AG04450 (cell line): ENCODE data around the gene MYH11. TPM values are rescaled to one million over a fixed set of nuclear protein-coding genes. Genes with fewer than 3 reads are reported as not detected.

Source experiments
- CTCF ChIA-PET: fragments of 300-600, 350-600 bp; formaldehyde crosslinking; extraction: SDS; loops from one replicate; lab custom pipeline; 2022; ENCODE audit warnings: antibody characterized with exemption, inconsistent platforms; lab: Charles Lee
- POLR2A ChIA-PET: fragments of 350-600 bp; formaldehyde crosslinking; extraction: SDS; loops from one replicate; lab custom pipeline; 2021; ENCODE audit warnings: antibody characterized with exemption, inconsistent platforms; lab: Yijun Ruan, JAX
- DNase-seq: peaks from one replicate; pipeline ENCODE4 v3.0.0-alpha.2; 2011; ENCODE audit warnings: low read depth, low spot score
- H3K27ac ChIP-seq: one replicate; pipeline ENCODE4 v1.5.1; 2012; ENCODE audit warnings: low read depth, low read length, control low read depth
- H3K27me3 ChIP-seq: one replicate; pipeline ENCODE4 v1.6.0; 2012; ENCODE audit warnings: low read length; ENCODE audit not compliant: control insufficient read depth, insufficient read depth
- H3K4me3 ChIP-seq: 2 replicates; pipeline ENCODE4 v1.5.1; 2011; ENCODE audit warnings: mild to moderate bottlenecking, low read depth, low read length, control low read depth
- H3K9me3 ChIP-seq: 2 replicates; pipeline ENCODE4 v1.5.1; 2012; ENCODE audit warnings: low read length; ENCODE audit not compliant: control insufficient read depth, insufficient read depth
- polyA plus RNA-seq: library from polyadenylated mRNA; depleted of rRNA; stranded (reverse); fragments of >200 nt; gene quantifications from 2 replicates; pipeline ENCODE4 v1.2.3, GENCODE V29; 2011
- TF ChIP-seq, protein P1 (sequence below): IDR thresholded peaks from 2 replicates; pipeline ENCODE4 v1.5.1; 2011; ENCODE audit warnings: low read depth, low read length, control low read depth, inconsistent platforms

Gene MYH11
- polyA plus RNA-seq, 1 experiment, result 0.20 TPM

DNA sequence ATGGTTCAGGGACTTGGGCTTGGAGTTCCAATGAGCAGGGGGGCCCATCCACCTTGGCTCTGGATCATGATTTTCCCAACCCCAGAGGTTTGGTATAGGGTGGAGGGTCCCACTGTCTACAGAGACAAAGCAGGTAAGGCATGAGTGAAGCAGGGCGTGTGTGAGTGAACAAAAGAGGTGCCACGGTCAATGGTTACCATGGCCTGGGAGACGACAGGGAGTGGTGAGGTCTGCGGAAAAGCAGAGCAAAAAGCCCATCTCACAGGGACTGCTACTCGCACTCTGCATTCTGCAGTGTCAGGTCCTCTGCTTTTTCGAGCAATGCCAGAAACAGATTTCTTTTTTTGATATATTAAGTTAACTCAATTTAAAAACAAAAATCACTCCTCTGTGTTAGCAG is 24.6 kb downstream of the MYH11 start:
- TF ChIP-seq, protein P1, sequence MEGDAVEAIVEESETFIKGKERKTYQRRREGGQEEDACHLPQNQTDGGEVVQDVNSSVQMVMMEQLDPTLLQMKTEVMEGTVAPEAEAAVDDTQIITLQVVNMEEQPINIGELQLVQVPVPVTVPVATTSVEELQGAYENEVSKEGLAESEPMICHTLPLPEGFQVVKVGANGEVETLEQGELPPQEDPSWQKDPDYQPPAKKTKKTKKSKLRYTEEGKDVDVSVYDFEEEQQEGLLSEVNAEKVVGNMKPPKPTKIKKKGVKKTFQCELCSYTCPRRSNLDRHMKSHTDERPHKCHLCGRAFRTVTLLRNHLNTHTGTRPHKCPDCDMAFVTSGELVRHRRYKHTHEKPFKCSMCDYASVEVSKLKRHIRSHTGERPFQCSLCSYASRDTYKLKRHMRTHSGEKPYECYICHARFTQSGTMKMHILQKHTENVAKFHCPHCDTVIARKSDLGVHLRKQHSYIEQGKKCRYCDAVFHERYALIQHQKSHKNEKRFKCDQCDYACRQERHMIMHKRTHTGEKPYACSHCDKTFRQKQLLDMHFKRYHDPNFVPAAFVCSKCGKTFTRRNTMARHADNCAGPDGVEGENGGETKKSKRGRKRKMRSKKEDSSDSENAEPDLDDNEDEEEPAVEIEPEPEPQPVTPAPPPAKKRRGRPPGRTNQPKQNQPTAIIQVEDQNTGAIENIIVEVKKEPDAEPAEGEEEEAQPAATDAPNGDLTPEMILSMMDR, result no peak
- ChIA-PET POLR2A (no interaction called here), CTCF (interaction anchor here (0.5 to 1.1 kb wide), 2 partner anchors 10 to 296 kb away, joined by 5 to 8 read pairs; no protein-coding TSS in a partner anchor)
- Histone ChIP-seq H3K27me3 (peaks cover 4% of the 10 kb centered on the region), H3K4me3 (no peak overlapping the region), H3K27ac (no peak overlapping the region), H3K9me3 (no peaks in the 10 kb centered on the region)
- no peak for DNase-seq

DNA sequence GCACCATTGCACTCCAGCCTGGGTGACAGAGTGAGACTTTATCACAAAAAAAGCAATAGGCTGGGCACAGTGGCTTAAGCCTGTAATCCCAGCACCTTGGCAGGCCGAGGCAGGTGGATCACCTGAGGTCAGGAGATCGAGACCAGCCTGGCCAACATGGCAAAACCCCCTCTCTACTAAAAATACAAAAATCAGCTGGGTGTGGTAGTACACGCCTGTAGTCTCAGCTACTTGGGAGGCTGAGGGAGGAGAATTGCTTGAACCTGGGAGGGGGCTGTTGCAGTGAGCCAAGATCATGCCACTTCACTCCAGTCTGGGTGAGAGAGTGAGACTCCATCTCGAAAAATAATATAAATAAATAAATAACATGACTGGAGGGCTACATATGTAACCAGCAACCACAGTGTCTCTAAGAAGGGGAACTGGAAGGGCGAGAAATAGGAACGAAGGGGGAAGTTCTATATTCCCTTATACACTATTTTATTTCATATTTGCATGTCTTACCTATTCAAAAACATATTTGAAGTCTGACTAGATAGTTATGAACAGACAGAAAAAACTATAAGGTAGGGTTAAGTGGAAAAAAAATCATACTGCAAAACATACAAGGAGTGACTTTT is 25.9 kb downstream of the MYH11 start:
- DNase-seq, result no peak
- Histone ChIP-seq H3K9me3 (no peaks in the 10 kb centered on the region), H3K27me3 (peaks cover 4% of the 10 kb centered on the region), H3K4me3 (no peak overlapping the region), H3K27ac (no peak overlapping the region)
- ChIA-PET CTCF (no interaction called here), POLR2A (no interaction called here)
- TF ChIP-seq, protein P1, result no peak

DNA sequence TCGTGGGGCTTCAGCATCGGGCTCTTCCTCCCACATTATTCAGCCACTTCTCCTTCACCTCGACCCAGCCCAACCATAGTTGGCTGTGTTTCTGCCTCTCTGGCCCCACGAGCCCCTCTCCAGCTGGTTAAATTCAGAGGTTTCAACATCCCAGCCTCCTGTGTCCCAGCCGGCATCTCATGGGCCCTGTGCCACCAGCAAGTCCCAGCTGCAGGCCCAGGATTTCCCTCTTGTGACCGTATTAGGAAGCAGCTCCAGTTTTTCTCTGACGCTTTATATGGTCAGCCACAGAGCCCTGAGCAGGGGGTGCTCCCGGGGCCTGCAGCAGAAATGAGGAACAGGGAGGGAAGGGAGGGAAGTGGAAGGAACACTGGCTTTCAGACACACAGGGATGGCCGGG is 27.4 kb downstream of the MYH11 start:
- ChIA-PET CTCF (interaction anchor here (0.7 to 1.3 kb wide), 3 partner anchors 10 to 51 kb away, joined by 3 read pairs; no protein-coding TSS in a partner anchor), POLR2A (interaction anchor here (0.6 to 1.2 kb wide), 3 partner anchors 18 to 245 kb away, joined by 3 read pairs; no protein-coding TSS in a partner anchor)
- H3K27me3 ChIP-seq, result peaks cover 6% of the 10 kb centered on the region
- TF ChIP-seq, protein P1, result no peak
- peak; percentile 44 for DNase-seq
- no peak overlapping the region for H3K27ac ChIP-seq
- no peaks in the 10 kb centered on the region for H3K9me3 ChIP-seq
- no peak overlapping the region for H3K4me3 ChIP-seq

DNA sequence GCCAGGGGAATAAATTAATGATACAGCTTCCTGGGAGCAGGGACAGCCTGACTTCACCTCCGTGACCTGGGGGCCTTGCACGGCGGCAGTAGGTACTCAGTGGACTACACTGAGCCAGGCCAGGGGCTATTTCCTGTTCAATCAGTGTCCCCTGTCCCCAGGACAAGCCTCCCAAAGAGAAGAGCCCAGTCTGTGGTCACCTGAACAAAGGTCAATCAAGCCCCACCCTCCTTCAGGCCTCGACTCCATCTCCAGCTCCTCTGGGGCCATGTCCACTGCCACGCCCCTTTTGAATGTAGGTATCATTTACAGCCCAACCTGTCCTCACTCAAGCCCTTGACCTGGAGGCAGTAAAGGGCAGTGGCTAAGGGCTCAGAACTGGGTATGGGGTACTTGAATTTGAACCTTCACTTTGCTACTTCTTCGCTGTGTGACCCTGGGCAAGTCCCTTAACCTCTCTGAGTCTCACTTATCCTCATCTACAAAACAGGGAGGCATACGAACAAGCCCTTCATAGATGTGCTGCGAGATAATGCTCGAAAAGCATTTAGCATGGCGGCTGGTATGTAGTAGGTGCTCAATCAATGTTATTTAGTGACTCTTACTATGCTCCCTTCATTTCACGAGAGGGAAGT is 29.0 kb downstream of the MYH11 start:
- H3K27me3 ChIP-seq, result peaks cover 11% of the 10 kb centered on the region
- no peaks in the 10 kb centered on the region for H3K9me3 ChIP-seq
- H3K27ac ChIP-seq, result no peak overlapping the region
- no peak overlapping the region for H3K4me3 ChIP-seq
- TF ChIP-seq, protein P1, result no peak
- ChIA-PET CTCF (no interaction called here), POLR2A (interaction anchor here (0.7 kb wide), 1 partner anchor 21 kb away, joined by 7 read pairs; no protein-coding TSS in a partner anchor)
- no peak for DNase-seq

DNA sequence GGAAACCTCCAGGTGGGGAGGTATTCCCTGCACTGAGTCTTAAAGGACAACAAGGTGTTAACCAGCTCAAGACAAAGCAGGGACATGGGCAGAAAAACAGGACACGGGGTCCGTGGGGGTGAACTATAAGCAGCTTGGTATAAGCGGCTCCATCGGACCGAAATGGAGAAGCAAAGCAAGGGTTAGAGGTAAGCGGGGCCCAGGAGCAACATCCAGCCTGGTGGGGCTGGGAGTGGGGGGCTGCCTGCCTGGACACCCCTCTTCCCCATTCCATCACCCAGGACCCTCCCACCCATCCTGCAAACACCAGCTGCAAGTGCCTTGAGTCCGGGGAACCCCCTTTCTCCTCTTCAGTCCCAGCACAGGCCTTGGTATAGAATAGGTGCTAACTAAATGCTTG is 29.5 kb downstream of the MYH11 start:
- H3K4me3 ChIP-seq, result no peak overlapping the region
- H3K27me3 ChIP-seq, result peaks cover 12% of the 10 kb centered on the region
- H3K27ac ChIP-seq, result no peak overlapping the region
- POLR2A ChIA-PET, result no interaction called here
- DNase-seq, result no peak
- TF ChIP-seq, protein P1, result no peak
- CTCF ChIA-PET, result interaction anchor here (0.7 kb wide), 1 partner anchor 47 kb away, joined by 7 read pairs; no protein-coding TSS in a partner anchor
- H3K9me3 ChIP-seq, result no peaks in the 10 kb centered on the region
